Right cardiac atrium (tissue), 5 donors: ENCODE data around the gene MAGOH. TPM values are rescaled to one million over a fixed set of nuclear protein-coding genes. Genes with fewer than 3 reads are reported as not detected.
"Not testable (repeated sequence)": the region's sequence is repeated elsewhere in the genome, so short reads cannot be mapped to it uniquely, and the experiment has no call there.

ENCODE experiments used
- ATAC-seq, 2 donors: fragments of 200-7000 bp; cut with Tn5 transposase; one replicate each; pipeline versions ENCODE4 v1.8.0 to v1.9.1; 2020; ENCODE audit warnings: moderate library complexity in 2 of 2, mild to moderate bottlenecking in 1 of 2
- DNase-seq, 3 donors: peaks; one replicate each; pipeline ENCODE4 v3.0.0-alpha.2; 2020
- H3K27ac ChIP-seq: one replicate; pipeline ENCODE4 v1.5.1; 2013; ENCODE audit warnings: mild to moderate bottlenecking, low read length, control low read depth, moderate library complexity
- H3K27me3 ChIP-seq: one replicate; pipeline ENCODE4 v1.6.1; 2013; ENCODE audit not compliant: control insufficient read depth, insufficient read depth
- H3K4me1 ChIP-seq: one replicate; pipeline ENCODE4 v1.6.1; 2013; ENCODE audit warnings: low read length; ENCODE audit not compliant: control insufficient read depth, insufficient read depth
- H3K4me3 ChIP-seq: one replicate; pipeline ENCODE4 v1.5.1; 2013; ENCODE audit warnings: low read length, control low read depth
- H3K9me3 ChIP-seq: one replicate; pipeline ENCODE4 v1.6.1; 2013; ENCODE audit warnings: low read length; ENCODE audit not compliant: control insufficient read depth
- WGBS: extraction: QIAGEN DNeasy Blood & Tissue Kit; methylation state at CpG from one replicate; pipeline ENCODE4 v1.1.7; 2013; 5-methylcytosine and 5-hydroxymethylcytosine counted together
- intact Hi-C, 4 donors: fragments of 100-400 bp; cut with DNase I; formaldehyde crosslinking; loops; one replicate each; pipeline versions ENCODE4 v1.11.0 to v1.14.0; 2022 to 2023
- polyA plus RNA-seq: library from polyadenylated mRNA; stranded (reverse); fragments of 200-250 nt; gene quantifications from one replicate; pipeline ENCODE4 v1.2.3, GENCODE V29; 2013
- total RNA-seq, 4 donors: library from RNA; stranded (reverse); fragmentation: NEBNext Ultra II Directional; extraction: Animal tissue kit (Norgen Biotek cat#: 25700); gene quantifications; one replicate each; pipeline ENCODE4 v1.2.1, GENCODE V29; 2021
- donor health status: healthy with polysubstance abuse.
- donor health status: DM: no; HTN: yes; CAD: no.
- donor health status: DM: no; HTN: no; CAD: no.
- donor health status: DM: no; HTN: yes; CAD: no; lungs with severe emphysema.
- donor health status: DM: yes; HTN: yes; CAD: no.

The MAGOH gene
- total and polyA plus RNA-seq, 5 donors, result 19.7 to 59.4 (median 26.1) TPM

DNA sequence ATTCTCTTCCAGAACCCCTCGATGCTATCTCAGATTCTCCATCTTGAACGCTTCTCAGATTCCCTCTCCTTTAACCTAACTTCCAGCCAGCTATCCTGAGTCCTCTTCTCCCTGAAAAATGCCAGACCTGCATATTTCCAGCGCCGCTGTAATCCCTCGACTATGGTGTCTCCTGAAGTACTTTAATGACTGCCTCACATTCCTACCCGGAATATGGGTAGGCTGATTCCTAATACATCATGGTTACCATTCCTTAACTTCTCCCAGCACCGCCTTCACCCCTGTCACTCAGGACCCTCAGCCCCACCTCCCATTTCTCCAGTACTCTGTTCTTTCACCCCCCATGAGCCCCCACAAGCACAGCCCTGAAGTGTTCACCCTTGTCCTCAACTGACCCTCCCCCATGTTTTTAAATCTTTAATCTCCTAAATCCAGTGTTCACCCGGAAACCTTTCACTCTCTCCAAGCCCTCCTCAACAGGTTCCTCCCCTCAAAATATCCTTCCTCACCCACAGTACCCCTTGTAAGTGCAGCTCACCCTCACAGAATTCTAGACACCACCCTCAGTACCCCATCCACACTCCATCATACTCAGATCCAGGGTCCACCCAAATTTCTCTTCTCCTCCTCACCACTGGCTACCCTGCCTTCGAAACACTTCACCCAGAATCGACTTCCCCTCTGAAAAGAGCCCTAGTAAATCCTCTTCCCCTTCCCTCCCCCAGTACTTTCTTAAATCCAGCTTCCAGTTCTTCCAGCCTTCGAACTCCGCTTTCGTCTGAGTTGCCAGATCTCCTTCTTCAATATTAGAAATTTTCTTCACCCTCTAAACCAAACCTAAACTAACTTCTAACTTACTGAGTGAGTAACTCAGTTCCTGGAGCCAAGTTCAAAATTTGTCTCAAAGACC, 40.8 kb downstream of the MAGOH start:
- DNase-seq, result peak in 1 of 3 donors; percentile 21
- WGBS, result 36% methylated on average over 13 of the region's 13 CpGs
- Histone ChIP-seq H3K4me3 (peak overlapping the region; percentile 92), H3K27me3 (no peaks in the 10 kb centered on the region), H3K27ac (peak overlapping the region; percentile 98), H3K9me3 (no peaks in the 10 kb centered on the region), H3K4me1 (peaks cover 5% of the 10 kb centered on the region)
- peak; percentile 2 to 30 for ATAC-seq
- intact Hi-C loops, result no loop called here

DNA sequence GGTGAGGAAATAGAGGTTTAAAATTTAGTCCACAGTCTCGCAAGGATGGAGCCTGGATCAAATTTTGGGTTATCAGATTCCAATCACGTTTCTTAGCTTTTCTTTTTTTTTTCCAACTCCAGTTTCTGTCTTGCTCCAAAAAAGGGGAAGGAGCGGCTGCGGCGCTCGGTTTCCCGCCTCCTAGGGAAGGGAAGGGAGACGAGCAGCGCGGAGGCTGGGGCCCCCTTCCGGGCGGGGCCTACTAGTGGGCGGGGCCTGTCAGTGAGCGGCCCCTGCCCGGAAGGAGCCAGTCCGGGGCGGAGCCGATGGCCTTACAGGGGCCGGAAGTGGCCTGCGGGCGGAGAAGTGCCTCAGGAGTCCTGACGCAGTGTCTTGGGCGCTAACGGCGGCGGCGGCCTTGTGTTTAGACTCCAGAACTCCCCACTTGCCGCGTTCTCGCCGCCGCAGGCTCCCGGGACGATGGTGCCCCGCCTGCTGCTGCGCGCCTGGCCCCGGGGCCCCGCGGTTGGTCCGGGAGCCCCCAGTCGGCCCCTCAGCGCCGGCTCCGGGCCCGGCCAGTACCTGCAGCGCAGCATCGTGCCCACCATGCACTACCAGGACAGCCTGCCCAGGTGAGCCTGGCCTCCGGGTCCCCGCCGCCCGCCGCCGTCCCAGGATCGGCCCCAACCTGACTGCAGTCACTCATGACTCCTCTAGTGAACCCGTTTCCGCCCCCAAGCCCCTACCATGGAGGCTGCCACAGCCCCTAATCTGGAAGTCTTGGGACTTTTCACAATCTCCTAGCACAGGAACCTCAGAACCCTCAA, 41.6 kb downstream of the MAGOH start, which contains the start of gene CPT2:
CPT2 (plus strand) TSS at position 340 of the 806 bp plus-strand sequence; CDS start at position 460, 120 bp downstream.
- peak; percentile 99 for ATAC-seq
- Histone ChIP-seq H3K27ac (peak within 1 kb of the TSS; percentile 98), H3K27me3 (no peaks in the 10 kb centered on the region), H3K4me1 (peaks cover 5% of the 10 kb centered on the region), H3K9me3 (no peaks in the 10 kb centered on the region), H3K4me3 (peak within 1 kb of the TSS; percentile 92)
- WGBS, result under 1% methylated on average over 57 of the region's 57 CpGs
- DNase-seq, result peak; percentile 97 to 99 (median 98)
- intact Hi-C loops, result no loop called here

DNA sequence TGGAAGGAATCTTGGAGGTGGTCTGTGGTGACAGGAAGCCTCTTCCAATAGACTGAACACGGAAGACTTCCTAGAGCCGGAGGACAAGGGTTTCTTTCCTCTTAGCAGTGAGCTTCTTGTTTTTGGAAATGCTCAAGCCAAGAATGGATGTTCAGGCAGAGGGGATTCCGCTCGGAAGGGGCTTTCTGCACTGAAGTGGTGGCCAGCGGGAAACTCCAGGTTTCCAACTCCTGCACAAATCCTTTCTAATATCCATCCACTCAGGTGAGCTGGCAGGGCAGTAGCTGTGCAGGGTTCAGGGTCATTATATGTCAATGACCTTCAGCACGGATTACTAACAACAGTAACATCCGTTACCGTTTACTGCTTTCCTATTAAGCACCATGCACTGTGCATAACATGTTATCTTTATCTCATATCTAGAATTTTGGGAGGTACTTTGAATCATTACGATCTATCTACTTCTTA, 42.3 kb downstream of the MAGOH start:
- 34% methylated on average over 9 of the region's 9 CpGs for WGBS

GRCh38 chr1:53195246-53196016, 42.9 kb downstream of the MAGOH start:
- Histone ChIP-seq H3K27me3 (no peaks in the 10 kb centered on the region), H3K4me3 (no peak overlapping the region), H3K4me1 (peaks cover 5% of the 10 kb centered on the region), H3K27ac (peak overlapping the region; percentile 28), H3K9me3 (no peaks in the 10 kb centered on the region)
- DNase-seq (peak in 1 of 3 donors; percentile 64), ATAC-seq (peak in 1 of 2 donors; percentile 22)
- intact Hi-C loops, result no loop called here
- WGBS, result 72% methylated on average over 11 of the region's 11 CpGs

More for the DNA sequence above, 42.3 kb downstream of the MAGOH start:
- Histone ChIP-seq H3K27ac (peak overlapping the region; percentile 28), H3K9me3 (no peaks in the 10 kb centered on the region), H3K27me3 (no peaks in the 10 kb centered on the region), H3K4me3 (peak overlapping the region; percentile 92), H3K4me1 (peaks cover 5% of the 10 kb centered on the region)
- DNase-seq (no peak), ATAC-seq (peak; percentile 4 to 33)
- intact Hi-C loops, result no loop called here

- DNase-seq, result no peak
- Histone ChIP-seq H3K4me3 (no peak overlapping the region), H3K4me1 (peaks cover 4% of the 10 kb centered on the region), H3K27me3 (no peaks in the 10 kb centered on the region), H3K27ac (no peak overlapping the region), H3K9me3 (no peaks in the 10 kb centered on the region)
- no peak for ATAC-seq
- WGBS, result 71% methylated on average over 10 of the region's 10 CpGs
- intact Hi-C loops, result no loop called here
Observed at GRCh38 chr1:53190210-53190611, 48.1 kb downstream of the MAGOH start.

- 43% methylated on average over 5 of the region's 5 CpGs for WGBS
- Histone ChIP-seq H3K4me3 (no peak overlapping the region), H3K27ac (no peak overlapping the region), H3K27me3 (no peaks in the 10 kb centered on the region), H3K9me3 (no peaks in the 10 kb centered on the region), H3K4me1 (peaks cover 2% of the 10 kb centered on the region)
- DNase-seq (no peak), ATAC-seq (no peak)
- intact Hi-C loops, result loop anchor here in 1 of 4 donors (10.0 kb wide), 1 partner anchor 284 kb away; no protein-coding TSS in a partner anchor
Observed at GRCh38 chr1:53189061-53189460, 49.3 kb downstream of the MAGOH start.

DNA sequence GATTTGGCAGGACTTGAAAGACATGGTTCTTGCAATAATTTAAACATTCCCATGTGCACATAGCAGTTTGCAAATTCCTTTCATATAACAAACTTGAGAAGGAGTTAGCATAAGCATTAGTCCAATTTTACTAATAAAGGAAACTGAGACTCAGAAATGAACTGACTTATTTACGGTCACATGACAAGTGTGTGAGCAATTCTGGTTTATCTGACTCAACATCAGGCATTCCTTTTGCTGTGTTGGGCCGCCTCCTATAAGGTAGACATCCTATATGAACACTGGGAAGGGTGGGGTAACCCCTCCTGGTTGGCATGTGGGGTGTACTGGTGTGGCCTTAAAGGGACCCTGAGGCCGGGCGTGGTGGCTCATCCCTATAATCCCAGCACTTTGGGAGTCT, 50.2 kb downstream of the MAGOH start:
- DNase-seq, result no peak
- intact Hi-C loops, result loop anchor here in 1 of 4 donors (10.0 kb wide), 1 partner anchor 283 kb away; no protein-coding TSS in a partner anchor
- no peak overlapping the region for H3K4me3 ChIP-seq
- ATAC-seq, result no peak
- no peak overlapping the region for H3K27ac ChIP-seq
- H3K4me1 ChIP-seq, result peaks cover 2% of the 10 kb centered on the region
- H3K9me3 ChIP-seq, result no peaks in the 10 kb centered on the region
- H3K27me3 ChIP-seq, result no peaks in the 10 kb centered on the region
- 88% methylated on average over 4 of the region's 4 CpGs for WGBS

- WGBS, result 82% methylated on average over 1 of the region's 1 CpG
- ATAC-seq, result no peak
- intact Hi-C loops, result loop anchor here in 1 of 4 donors (10.0 kb wide), 1 partner anchor 283 kb away; no protein-coding TSS in a partner anchor
Observed at GRCh38 chr1:53187401-53187800, 50.9 kb downstream of the MAGOH start.

DNA sequence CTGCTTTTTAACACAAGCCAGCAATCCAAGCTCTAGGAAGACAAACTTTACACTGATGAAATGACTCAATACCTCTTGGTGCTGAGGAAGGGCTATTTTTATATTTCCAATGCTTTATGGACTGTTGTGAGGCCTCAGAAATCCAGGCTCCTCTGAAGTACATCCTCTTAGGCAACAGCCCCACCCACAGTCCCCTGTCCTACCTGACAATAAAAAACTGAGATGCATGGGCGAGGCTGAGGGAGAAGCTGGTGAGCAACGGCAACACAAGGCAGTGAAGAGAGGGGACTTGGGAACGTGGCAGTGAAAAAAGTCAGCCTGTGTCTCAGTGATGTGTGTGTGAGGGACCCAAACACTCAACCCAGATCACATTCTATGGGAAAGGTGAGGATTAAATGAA, 51.8 kb downstream of the MAGOH start:
- intact Hi-C loops, result loop anchor here in 1 of 4 donors (10.0 kb wide), 1 partner anchor 282 kb away; no protein-coding TSS in a partner anchor
- no peak for ATAC-seq

More at GRCh38 chr1:53187401-53187800, 50.9 kb downstream of the MAGOH start:
- no peak for DNase-seq
- Histone ChIP-seq H3K27ac (no peak overlapping the region), H3K4me3 (no peak overlapping the region), H3K4me1 (peaks cover 3% of the 10 kb centered on the region), H3K27me3 (no peaks in the 10 kb centered on the region), H3K9me3 (no peaks in the 10 kb centered on the region)

GRCh38 chr1:53185955-53186297, 52.4 kb downstream of the MAGOH start:
- not testable (repeated sequence) for H3K4me1 ChIP-seq, H3K27me3 ChIP-seq, H3K4me3 ChIP-seq, ATAC-seq, DNase-seq, H3K27ac ChIP-seq, H3K9me3 ChIP-seq
- 74% methylated on average over 2 of the region's 2 CpGs for WGBS
- intact Hi-C loops, result loop anchor here in 1 of 4 donors (10.0 kb wide), 1 partner anchor 281 kb away; no protein-coding TSS in a partner anchor

More for the DNA sequence above, 51.8 kb downstream of the MAGOH start:
- H3K27me3 ChIP-seq, result no peaks in the 10 kb centered on the region
- no peaks in the 10 kb centered on the region for H3K9me3 ChIP-seq
- H3K27ac ChIP-seq, result no peak overlapping the region
- 73% methylated on average over 3 of the region's 3 CpGs for WGBS
- no peak overlapping the region for H3K4me3 ChIP-seq
- H3K4me1 ChIP-seq, result peaks cover 6% of the 10 kb centered on the region
- DNase-seq, result no peak
